ENCODE data around the gene ZFAND3. TPM values are rescaled to one million over a fixed set of nuclear protein-coding genes. Genes with fewer than 3 reads are reported as not detected.

Gene ZFAND3
- total RNA-seq, 2 experiments from 2014 or later: 8.3 to 33.8 TPM

- CTCF ChIA-PET (ENCODE audit: unreplicated experiment): no interaction called here
- Histone ChIP-seq H4K20me1 (ENCODE audit: insufficient read depth, low read length) (no peaks in the 10 kb centered on the region), H3K36me3 (ENCODE audit: insufficient read depth, low read length) (no peaks in the 10 kb centered on the region), H3K27ac (ENCODE audit: low read depth, low read length, poor library complexity, severe bottlenecking) (no peak overlapping the region), H3K9me2 (ENCODE audit: insufficient read depth, low read length) (no peaks in the 10 kb centered on the region), H3K79me2 (ENCODE audit: insufficient read depth, low read depth, low read length) (no peaks in the 10 kb centered on the region), H3K9me3 (ENCODE audit: low read length) (no peaks in the 10 kb centered on the region), H3K4me2 (ENCODE audit: low read length) (no peak overlapping the region), H2AFZ (ENCODE audit: low read length) (no peak overlapping the region), H3K4me1 (ENCODE audit: insufficient read depth, low read length, poor library complexity, severe bottlenecking) (no peaks in the 10 kb centered on the region), H3K4me3 (ENCODE audit: low read depth, low read length, poor library complexity, severe bottlenecking) (no peak overlapping the region)
- no peak for DNase-seq (ENCODE audit: low spot score)
- BruUV-seq (replicated peaks): no TSS peak
- POLR2A ChIA-PET: no interaction called here
- intact Hi-C loops (cut with micrococcal nuclease; ENCODE audit: unreplicated experiment): no loop called here
- TF ChIP-seq EZH2phosphoT487 (IDR thresholded peaks at IDR 0.05; ENCODE audit: borderline replicate concordance, low read depth, low read length): no peak
- no peak for TF ChIP-seq CTCF (conservative IDR thresholded peaks at IDR 0.05; ENCODE audit: low read length)
Measured at GRCh38 chr6:38188677-38189335, 369.3 kb downstream of the ZFAND3 start.

- no peaks in the 10 kb centered on the region for H3K4me1 ChIP-seq (ENCODE audit: insufficient read depth, low read length, poor library complexity, severe bottlenecking)
- no peaks in the 10 kb centered on the region for H3K79me2 ChIP-seq (ENCODE audit: insufficient read depth, low read depth, low read length)
- H3K27ac ChIP-seq (ENCODE audit: low read depth, low read length, poor library complexity, severe bottlenecking): no peak overlapping the region
- ChIA-PET CTCF (ENCODE audit: unreplicated experiment) (no interaction called here), POLR2A (no interaction called here)
- DNase-seq (ENCODE audit: low spot score): no peak
- intact Hi-C loops (cut with micrococcal nuclease; ENCODE audit: unreplicated experiment): no loop called here
- TF ChIP-seq CTCF (conservative IDR thresholded peaks at IDR 0.05; ENCODE audit: low read length) (no peak), EZH2phosphoT487 (IDR thresholded peaks at IDR 0.05; ENCODE audit: borderline replicate concordance, low read depth, low read length) (no peak)
- H3K4me2 ChIP-seq (ENCODE audit: low read length): no peak overlapping the region
- BruUV-seq (replicated peaks): no TSS peak
- H3K4me3 ChIP-seq (ENCODE audit: low read depth, low read length, poor library complexity, severe bottlenecking): no peak overlapping the region
- no peaks in the 10 kb centered on the region for H3K9me2 ChIP-seq (ENCODE audit: insufficient read depth, low read length)
- no peaks in the 10 kb centered on the region for H3K36me3 ChIP-seq (ENCODE audit: insufficient read depth, low read length)
- no peak overlapping the region for H2AFZ ChIP-seq (ENCODE audit: low read length)
- H4K20me1 ChIP-seq (ENCODE audit: insufficient read depth, low read length): no peaks in the 10 kb centered on the region
- no peaks in the 10 kb centered on the region for H3K9me3 ChIP-seq (ENCODE audit: low read length)
Measured at GRCh38 chr6:38191418-38191817, 371.9 kb downstream of the ZFAND3 start.

GRCh38 chr6:38192011-38192410, 372.5 kb downstream of the ZFAND3 start:
- Histone ChIP-seq H3K27ac (ENCODE audit: low read depth, low read length, poor library complexity, severe bottlenecking) (no peak overlapping the region), H3K4me2 (ENCODE audit: low read length) (no peak overlapping the region), H2AFZ (ENCODE audit: low read length) (no peak overlapping the region), H3K79me2 (ENCODE audit: insufficient read depth, low read depth, low read length) (no peaks in the 10 kb centered on the region), H3K9me3 (ENCODE audit: low read length) (no peaks in the 10 kb centered on the region), H3K4me1 (ENCODE audit: insufficient read depth, low read length, poor library complexity, severe bottlenecking) (no peaks in the 10 kb centered on the region), H3K9me2 (ENCODE audit: insufficient read depth, low read length) (no peaks in the 10 kb centered on the region), H4K20me1 (ENCODE audit: insufficient read depth, low read length) (no peaks in the 10 kb centered on the region), H3K4me3 (ENCODE audit: low read depth, low read length, poor library complexity, severe bottlenecking) (no peak overlapping the region), H3K36me3 (ENCODE audit: insufficient read depth, low read length) (no peaks in the 10 kb centered on the region)
- ChIA-PET CTCF (ENCODE audit: unreplicated experiment) (no interaction called here), POLR2A (no interaction called here)
- intact Hi-C loops (cut with micrococcal nuclease; ENCODE audit: unreplicated experiment): no loop called here
- no TSS peak for BruUV-seq (replicated peaks)
- no peak for DNase-seq (ENCODE audit: low spot score)
- TF ChIP-seq CTCF (conservative IDR thresholded peaks at IDR 0.05; ENCODE audit: low read length): no peak
- TF ChIP-seq EZH2phosphoT487 (IDR thresholded peaks at IDR 0.05; ENCODE audit: borderline replicate concordance, low read depth, low read length): no peak

Measured in OCI-LY7 (cell line).